UCSD-AML1 (cell line): Measurements from ENCODE around the gene MAN2A1.

Experiments
- DNase-seq: peaks from one replicate; lab custom pipeline; 2025; ENCODE audit not compliant: unreplicated experiment; lab: John Stamatoyannopoulos, UW

MAN2A1 gene

DNA sequence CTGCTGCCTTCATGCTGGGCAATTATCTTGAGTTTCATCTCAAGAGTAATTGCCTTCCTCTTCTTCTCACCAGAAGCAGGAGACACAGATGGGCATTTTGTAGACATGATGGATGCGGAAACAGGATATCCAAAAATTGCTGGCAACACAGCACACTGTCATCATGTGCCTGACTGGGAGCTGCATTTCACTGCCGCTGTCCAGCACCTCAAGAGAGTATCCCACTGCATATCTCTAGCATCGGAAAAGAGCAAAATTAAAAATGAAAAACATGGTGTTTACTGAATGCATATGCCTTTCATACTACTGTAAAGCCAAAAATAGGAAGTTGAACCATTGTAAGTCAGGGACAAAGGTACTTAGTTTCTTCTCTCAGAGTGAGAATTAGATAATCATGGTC is 210.7 kb downstream of the MAN2A1 start:
- no peak for DNase-seq

DNA sequence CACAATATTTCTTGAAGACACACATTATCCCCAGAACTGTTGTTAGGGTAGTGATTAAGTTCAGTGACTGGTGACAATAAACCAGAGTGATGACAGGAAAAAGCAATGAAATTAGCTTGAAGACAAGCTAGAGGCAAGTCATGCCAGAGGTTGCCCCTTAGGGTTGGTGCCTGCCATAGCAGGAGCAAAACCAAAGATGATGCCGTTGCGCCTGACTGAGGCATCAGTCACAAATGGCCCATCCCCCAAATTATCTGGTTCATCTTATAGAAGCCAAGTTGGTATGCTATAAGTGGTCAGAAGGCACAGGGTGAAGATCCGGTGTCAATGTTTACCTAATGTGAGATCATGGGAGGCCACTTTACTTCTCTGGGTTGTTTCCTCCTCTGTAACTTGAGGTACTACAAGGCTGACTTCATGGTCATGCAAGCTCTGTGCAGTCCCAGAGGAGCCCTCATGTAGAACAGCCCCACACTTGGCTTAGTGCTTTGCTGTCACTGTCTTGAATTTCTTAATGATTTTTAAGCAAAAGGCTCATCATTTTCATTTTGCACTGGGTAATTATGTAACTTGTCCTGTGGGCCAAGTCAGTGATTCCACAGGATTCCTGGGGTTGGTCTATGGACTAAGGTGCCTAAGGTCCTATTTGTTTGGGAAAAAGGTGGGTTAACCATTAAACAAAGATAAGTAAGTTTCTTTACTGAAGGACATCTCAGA is 211.3 kb downstream of the MAN2A1 start:
- DNase-seq = no peak

DNA sequence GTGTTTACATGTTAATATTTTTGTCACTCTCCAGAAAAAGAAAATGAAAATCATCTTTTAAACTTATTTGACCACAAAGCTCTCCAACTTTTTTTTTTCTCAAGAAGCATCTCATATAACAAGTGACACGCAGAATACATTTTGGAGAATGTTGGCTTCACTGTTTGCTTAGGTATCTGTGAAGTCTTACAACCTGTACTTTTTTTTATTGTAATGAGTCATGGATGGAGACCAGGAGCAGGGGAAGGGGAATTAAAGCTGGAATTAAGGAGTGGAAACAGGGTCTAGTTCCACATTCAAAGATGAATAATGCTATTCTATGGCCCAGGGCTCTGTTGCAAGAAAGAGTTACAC is 211.9 kb downstream of the MAN2A1 start:
- DNase-seq = no peak

DNA sequence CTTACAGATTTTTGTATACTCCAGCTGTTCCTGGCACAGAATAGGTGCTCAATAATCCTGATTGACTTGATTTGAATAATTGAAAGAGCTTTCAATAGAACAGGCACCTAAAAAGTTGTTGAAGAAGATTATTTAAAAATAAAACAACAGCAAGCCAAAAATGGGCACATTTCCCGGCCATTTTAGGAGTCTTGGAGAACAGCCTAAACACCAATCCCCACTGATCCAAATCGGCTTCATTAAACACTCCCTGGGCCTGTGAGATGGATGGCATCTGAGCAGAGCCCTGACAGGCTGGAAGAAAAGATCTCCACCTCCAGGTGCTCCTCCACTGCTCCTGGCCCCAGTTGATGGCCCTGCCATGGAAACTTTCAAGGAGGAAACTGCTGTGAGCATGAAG is 213.3 kb downstream of the MAN2A1 start:
- DNase-seq = no peak

DNA sequence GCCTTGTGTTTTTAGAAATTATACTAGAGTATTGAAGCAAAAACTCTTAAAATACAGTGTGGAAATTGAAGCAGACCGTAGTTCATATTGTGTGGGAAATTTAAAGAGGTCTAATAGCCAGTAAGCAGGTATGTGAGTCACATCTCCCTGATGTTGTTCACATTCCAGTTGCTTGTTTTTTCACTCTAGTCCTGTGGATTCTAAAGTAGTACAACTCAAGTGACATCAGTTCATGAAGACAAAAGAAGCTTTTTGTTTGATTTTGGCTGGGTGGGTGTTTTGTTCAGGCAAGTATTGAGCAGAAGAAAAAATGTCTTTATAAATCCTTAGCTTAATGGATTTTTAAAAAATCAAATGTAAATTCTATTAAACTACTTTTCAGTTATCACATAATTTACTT is 216.2 kb downstream of the MAN2A1 start:
- no peak for DNase-seq

DNA sequence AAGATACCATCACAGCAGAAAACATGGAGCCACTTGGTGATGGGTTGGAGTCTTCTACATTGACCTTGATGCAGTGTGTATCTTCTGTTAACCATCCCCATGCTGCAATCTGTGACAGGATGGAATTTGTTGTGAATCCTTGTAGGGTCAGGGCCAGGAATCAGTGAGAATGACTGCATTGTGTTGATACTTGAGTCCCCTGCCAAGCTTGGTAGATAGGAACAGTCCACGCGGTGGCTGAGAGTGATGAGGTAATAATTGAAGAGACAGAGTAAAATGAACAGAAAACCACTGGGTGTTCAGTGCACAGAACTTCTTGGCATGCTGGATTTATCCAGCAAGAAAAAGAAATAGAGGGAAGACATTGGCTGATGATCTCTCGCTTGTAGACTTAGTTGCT is 217.5 kb downstream of the MAN2A1 start:
- no peak for DNase-seq

DNA sequence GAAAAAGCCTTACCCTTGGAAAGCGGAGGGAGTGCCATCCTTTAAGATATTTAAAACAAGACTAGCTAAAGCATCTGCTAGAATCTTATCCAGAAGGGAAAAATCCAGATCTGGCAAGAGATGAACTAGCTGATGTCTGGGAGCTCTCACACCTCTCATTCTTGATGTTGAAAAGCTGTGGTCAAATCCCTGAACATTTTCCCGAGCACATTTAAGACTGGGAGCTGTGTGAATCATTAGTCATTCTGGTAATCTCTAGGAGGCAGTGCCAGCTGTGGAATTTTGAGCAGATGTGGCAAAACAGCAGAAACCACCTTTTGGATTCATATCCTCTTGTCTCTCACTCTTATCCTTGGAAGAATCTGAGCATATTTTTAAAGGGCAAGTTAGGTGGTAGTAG is 218.0 kb downstream of the MAN2A1 start:
- DNase-seq = no peak

DNA sequence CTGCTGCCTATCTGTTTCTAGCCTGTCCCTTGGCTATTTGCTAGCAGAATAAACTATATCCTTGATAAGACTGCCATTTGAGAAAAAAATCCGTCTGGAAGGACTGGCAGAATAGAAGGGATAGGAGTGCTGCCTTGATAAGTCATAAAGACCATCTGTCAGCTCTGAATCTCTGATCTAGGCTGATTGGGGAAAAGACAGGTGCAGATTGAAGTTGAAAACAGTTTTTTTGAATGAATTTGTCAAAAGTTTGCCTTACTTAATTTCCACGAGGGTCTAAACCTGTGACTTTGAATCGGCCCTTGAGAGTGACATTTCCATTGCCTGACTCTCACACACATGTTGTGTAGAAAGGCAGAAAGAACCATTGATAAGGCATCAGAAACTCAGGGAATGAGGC is 218.6 kb downstream of the MAN2A1 start:
- no peak for DNase-seq

DNA sequence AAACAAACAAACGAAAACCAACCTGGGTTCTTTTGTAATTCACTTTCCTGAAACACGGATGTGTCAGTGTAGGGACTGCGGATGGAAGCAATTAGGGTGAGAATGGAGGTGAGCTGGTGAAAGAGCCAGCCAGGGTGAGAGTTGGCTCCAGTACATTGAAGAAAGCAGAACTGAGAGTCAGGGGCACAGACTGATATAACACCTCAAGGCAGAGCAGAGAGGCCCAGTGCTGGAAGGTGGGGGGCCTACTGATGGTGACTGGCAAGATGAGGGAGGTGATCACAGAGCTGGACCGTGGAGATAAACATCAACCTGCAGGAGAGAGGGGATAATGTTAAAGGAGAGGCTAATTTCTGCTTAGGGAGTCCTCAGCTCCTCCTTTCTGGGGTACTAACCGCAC is 221.1 kb downstream of the MAN2A1 start:
- no peak for DNase-seq

DNA sequence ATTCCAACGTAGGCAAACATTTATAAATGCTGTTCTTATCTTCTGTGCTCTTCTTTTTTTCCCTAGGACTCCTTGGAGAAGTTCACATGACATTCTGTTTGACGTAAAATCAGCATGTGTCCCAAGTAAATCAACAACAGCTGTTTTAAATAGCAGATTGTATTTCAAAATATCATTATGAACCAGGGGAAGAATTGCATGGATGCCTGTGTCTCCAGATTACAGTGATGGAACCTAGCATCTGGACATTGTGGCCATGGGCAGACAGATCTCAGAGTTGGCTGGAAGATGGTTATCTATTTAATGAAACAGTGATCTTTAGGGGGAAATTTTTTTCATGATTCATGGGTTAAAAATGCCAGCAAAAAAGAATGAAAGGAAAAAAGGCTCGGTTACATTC is 222.0 kb downstream of the MAN2A1 start:
- DNase-seq = no peak

DNA sequence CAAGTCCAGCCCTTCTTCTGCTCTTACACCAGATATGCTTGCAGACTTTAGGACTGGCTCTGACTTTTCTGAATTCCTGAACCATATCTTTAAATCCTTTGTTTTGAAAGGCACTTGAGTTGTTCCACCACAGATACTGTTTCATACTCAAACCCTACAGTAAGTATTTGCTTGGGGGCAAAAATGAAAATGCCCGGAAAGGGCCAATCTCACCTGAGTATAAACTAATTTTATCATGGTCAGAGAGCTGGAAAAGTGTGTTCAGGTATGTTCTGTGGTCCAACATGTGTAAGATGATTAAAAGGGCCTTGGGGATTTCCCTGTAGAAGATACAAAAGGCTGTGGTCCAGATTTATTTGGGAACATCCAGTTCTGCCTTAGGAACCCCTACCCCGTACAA is 225.2 kb downstream of the MAN2A1 start:
- no peak for DNase-seq

DNA sequence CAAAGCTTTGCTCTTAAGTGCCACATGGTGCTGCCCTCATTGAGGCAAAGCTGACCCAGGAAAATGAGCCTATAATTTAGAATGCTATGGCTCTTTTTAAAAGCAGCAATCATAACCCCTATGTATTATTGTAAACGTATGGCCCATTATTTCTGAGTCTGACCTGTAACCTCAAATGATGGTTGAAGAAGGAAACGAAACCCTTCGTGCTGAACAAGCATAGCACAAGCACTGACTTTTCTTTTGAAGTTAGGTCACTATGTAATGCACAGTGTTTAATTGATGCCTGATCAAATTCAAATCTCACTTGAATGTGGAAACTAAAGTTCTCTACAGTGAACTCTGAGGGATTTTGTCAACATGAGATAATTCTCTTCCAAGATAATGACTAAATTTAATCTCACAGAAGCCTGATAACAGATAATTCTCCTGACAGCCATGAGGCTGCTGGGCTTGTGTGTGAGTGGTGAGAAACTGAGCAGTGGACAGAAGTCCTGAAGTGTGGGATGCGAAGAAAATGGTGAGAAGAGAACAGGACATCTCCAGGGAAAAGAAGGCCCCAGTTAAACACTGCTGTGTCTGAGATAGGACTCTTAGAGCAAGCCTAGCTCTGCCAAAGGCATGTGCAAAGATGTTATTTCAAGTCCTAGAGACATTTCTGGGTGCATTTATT is 226.9 kb downstream of the MAN2A1 start:
- DNase-seq = no peak
